Prostate gland (tissue), 2 donors: Measurements from ENCODE around the gene MYOZ3.

ENCODE experiments used
- CTCF ChIP-seq, 4 experiments: fragments of 200-600 bp in 2 of 4; fragments of 450-650 bp in 2 of 4; sonication (generic) in 2 of 4; IDR thresholded peaks; 1 replicate in 3 of 4; 2 replicates in 1 of 4; pipeline ENCODE4 v1.5.1; 2016 to 2019; ENCODE audit warnings: antibody characterized with exemption in 4 of 4, mild to moderate bottlenecking in 2 of 4, moderate library complexity in 2 of 4
- POLR2A ChIP-seq: fragments of 450-650 bp; IDR thresholded peaks from one replicate; pipeline ENCODE4 v1.6.1; 2016; ENCODE audit warnings: antibody characterized with exemption, mild to moderate bottlenecking
- POLR2AphosphoS5 ChIP-seq: sonication (generic); formaldehyde crosslinking; IDR thresholded peaks from one replicate; pipeline ENCODE4 v1.6.1; 2017; ENCODE audit warnings: antibody characterized with exemption

- no peak for TF ChIP-seq CTCF (IDR thresholded peaks at IDR 0.05)
- TF ChIP-seq POLR2AphosphoS5, result no peak
- TF ChIP-seq POLR2A, result no peak
Measured at GRCh38 chr5:150648294-150649107, 12.6 kb upstream of the MYOZ3 start.
